ENCODE results near the gene GRB14.
"Not testable (repeated sequence)": the region's sequence is repeated elsewhere in the genome, so short reads cannot be mapped to it uniquely, and the experiment has no call there.

Gene GRB14

DNA sequence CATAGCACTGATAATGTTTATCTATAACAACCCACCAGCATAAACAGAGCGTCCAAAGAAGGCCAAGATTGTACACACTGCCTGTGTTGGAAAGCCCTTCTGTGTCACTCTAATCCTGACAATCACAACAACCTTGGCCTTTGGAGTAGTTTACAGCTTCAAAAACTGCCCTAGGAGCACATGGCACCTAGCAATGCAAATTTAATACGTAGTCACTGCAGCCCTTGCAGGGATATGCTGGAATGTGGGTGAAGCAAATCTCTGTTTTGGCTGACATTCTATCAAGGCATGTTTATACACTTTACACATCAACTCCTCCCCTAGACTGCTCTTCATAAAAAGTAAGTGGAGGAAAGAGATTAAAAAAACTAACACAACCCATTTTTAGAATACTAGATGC is 66.8 kb downstream of the GRB14 start:
- ATAC-seq, result no peak

GRCh38 chr2:164551519-164551918 is 69.8 kb downstream of the GRB14 start:
- ATAC-seq, result no peak

GRCh38 chr2:164549705-164550104 is 71.6 kb downstream of the GRB14 start:
- ATAC-seq, result not testable (repeated sequence)

DNA sequence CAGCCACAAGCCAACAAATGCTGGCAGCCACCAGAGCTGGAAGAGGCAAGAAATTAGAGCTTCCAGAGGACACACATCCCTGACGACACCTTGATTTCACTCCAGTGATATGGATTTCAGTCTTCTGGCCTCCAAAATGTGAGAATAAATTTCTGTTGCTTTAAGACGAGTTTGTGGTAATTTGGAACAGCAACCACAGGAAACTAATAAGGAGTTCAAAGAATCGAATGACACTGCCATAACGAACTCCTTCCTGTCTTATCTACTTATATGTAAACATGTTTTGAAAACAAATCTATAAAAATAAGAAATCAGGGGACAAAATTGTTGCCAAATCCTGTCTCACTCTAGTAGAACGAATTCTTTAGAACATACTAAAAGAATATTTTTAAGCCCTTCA is 75.8 kb downstream of the GRB14 start:
- ATAC-seq, result no peak

DNA sequence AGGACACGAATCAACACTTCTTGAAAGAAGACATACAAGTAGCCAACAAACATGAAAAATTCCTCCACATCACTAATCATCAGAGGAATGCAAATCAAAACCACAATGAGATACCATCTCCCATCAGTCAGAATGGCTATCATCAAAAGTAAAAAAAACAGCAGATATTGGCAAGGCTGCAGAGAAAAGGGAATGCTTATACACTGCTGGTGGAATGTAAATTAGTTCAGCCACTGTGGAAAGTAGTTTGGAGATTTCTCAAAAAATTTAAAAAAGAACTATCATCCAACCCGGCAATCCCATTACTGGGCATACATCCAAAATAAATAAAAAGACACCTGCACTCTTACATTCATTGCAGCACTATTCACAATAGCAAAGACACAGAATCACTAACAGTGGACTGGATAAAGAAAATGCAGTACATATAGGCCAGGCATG is 78.7 kb downstream of the GRB14 start:
- no peak for ATAC-seq

DNA sequence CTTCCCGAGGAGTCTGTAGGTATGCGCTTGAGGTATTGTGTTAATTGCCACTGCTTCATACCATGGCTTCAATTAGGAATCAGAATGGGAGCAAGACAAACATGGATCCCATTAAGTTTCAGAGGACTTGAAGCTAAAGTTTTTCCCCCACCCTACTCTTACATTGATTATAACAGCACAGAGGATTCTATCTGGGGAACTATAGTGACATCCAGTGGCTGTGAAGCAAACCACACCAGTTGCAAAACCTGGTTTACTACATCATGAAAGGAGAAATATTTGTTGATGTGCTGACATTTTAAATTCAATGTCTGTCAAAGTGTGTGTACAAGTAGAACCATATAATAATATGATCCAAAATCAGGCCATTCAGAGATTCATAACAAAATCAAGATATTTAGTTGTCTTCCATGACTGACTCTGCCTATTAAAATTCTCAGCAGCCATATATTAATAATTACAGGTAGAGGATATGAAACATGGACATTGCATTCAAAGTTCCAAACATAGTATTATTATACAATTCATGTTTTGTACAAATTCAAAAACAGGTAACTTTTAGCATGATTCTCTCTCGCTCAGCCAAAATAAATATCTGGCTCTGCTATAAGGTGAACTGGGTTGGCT is 82.9 kb downstream of the GRB14 start:
- no peak for ATAC-seq

GRCh38 chr2:164535280-164536025 is 85.8 kb downstream of the GRB14 start:
- ATAC-seq, result no peak

- no peak for ATAC-seq
Measured at GRCh38 chr2:164530464-164530863, 90.8 kb downstream of the GRB14 start.

GRCh38 chr2:164523726-164524125 is 97.6 kb downstream of the GRB14 start:
- no peak for ATAC-seq

- ATAC-seq, result no peak
Measured at GRCh38 chr2:164523009-164523408, 98.3 kb downstream of the GRB14 start.

GRCh38 chr2:164522561-164522981 is 98.7 kb downstream of the GRB14 start:
- ATAC-seq, result no peak

- ATAC-seq, result no peak
Measured at GRCh38 chr2:164515734-164516133, 105.5 kb downstream of the GRB14 start.

- no peak for ATAC-seq
Measured at GRCh38 chr2:164515030-164515429, 106.3 kb downstream of the GRB14 start.

DNA sequence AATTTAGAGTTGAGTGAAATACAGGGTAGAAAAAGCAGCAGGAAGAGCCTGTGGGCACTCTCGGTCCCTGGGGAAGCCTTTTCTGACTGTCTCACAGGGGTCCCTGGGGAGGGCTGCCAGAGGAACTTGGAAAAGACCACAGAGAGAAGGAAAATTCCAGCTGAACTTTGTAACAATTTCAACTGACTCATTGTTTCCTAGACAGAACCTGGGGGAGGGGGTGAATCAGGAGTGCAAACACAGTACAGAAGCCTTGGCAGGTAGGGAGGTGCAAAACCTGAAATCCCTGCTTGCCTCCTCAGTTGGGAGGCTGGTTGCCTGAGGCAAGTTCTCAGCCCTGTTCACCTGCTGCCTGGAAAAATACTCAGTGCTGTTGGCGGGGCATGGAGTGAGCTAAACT is 106.8 kb downstream of the GRB14 start:
- no peak for ATAC-seq

DNA sequence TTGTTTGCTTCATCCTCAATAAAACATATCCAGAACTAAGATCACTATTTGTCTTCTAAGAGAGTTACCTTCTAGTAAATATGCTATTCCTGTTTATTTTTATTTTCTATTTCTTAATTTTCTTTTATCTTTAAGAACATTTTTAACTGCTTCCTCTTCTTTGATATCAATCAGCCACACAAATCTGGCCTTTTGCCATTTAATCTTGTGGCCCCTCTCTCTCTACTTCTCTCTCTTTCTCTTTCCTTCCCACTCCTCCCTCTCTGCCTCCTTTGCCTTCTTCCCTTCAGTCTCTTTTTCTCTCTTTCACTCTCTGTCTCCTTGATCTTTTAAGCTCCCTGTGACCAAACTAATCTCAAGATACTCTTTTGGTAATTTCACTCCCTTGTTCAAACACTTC is 108.4 kb downstream of the GRB14 start:
- ATAC-seq, result no peak

DNA sequence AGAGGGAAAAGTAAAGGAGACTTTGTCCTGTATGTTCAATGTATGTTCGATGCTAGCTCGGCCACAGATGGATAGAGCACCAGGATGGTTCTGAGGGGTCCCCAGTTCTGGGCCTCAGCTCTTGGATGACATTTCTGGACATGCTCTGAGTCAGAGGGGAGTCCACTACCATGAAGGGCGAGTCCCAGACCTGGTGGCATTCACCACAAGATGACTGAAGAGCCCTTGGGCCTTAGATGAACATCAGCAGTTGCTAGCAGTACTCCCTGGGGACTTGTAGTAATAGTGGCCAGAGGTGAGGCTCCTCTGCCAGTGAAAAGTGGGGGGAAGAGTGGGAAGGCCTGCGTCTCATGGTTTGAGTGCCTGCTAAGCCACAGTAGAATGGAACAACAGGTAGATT is 109.5 kb downstream of the GRB14 start:
- ATAC-seq, result no peak

DNA sequence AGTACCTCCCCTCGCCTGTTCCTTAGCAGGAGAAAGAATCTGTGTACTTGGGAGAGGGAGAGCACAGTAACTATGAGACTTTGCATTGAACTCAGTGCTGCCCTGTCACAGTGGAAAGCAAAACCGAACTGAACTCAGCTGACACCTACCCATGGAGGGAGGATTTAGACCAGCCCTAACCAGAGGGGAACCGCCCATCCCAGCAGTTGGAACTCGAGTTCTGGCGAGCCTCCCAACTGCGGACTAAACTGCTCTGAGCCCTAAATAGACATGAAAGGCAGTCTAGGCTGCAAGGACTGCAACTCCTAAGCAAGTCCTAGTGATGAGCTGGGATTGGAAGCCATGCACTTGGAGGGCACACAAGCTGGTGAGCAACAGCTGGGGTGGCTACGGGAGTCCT is 110.4 kb downstream of the GRB14 start:
- ATAC-seq, result no peak

GRCh38 chr2:164509137-164509877 is 112.0 kb downstream of the GRB14 start:
- no peak for ATAC-seq

- ATAC-seq, result no peak
Measured at GRCh38 chr2:164504253-164504652, 117.0 kb downstream of the GRB14 start.

GRCh38 chr2:164498836-164499235 is 122.4 kb downstream of the GRB14 start:
- ATAC-seq, result no peak

GRCh38 chr2:164496881-164497280 is 124.4 kb downstream of the GRB14 start:
- ATAC-seq, result no peak

- no peak for ATAC-seq
Measured at GRCh38 chr2:164496421-164496820, 124.9 kb downstream of the GRB14 start.

DNA sequence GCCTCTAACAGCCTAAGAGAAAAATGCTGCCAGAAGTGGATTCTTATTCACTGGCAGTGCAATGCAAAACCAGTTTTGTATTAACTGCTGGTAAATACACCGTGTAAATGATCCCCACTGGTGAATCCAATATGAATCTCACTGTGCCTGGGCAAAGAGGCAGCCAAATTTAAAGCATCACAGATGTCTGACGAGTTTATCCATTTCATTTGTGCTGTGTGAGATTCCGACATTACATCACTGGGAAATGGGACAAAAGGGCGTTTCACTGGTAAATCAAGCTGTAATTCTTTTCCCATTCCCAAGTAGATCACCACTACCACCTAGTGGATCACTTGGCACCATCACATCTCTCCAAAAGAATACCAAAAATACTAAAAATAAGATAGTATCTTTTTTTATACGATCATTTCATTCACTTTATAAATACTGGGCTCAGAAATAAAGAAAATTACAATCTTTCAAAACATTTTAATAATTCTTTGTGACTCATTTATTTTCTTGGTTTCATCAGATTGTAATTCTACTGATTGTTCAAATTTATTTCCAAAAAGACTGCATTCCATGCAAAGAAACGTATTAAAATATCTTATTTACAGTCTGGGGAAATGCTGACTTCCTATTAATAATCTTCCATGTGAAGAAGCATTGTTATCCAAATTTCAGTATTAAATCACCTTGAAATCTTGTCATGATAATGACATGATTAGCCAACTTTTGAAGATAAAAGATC is 125.6 kb downstream of the GRB14 start:
- no peak for ATAC-seq
